Mesenchymal stem cell (in vitro differentiated cells and primary cell): ENCODE measurements around the gene PLEKHG7.

Experiments used
- DNase-seq: peaks from one replicate; pipeline ENCODE4 v3.0.0-alpha.2; 2013
- H2AFZ ChIP-seq: one replicate; pipeline ENCODE4 v1.6.1; 2013; ENCODE audit warnings: low read depth, mild to moderate bottlenecking, control low read depth, inconsistent platforms, low read length, moderate library complexity
- H2AK5ac ChIP-seq: 2 replicates; pipeline ENCODE4 v1.6.1; 2013; ENCODE audit warnings: low read length, moderate library complexity, mild to moderate bottlenecking, inconsistent platforms; ENCODE audit not compliant: severe bottlenecking
- H2BK120ac ChIP-seq: one replicate; pipeline ENCODE4 v1.6.1; 2013; ENCODE audit warnings: low read depth, mild to moderate bottlenecking, inconsistent platforms, low read length, moderate library complexity
- H2BK12ac ChIP-seq, 2 experiments: one replicate each; pipeline ENCODE4 v1.6.1; 2013; ENCODE audit warnings: inconsistent platforms in 2 of 2, low read length in 2 of 2, mild to moderate bottlenecking in 2 of 2, moderate library complexity in 2 of 2, control low read depth in 1 of 2
- H2BK15ac ChIP-seq: one replicate; pipeline ENCODE4 v1.6.1; 2013; ENCODE audit warnings: mild to moderate bottlenecking, low read depth, inconsistent platforms; ENCODE audit not compliant: poor library complexity, severe bottlenecking
- H2BK5ac ChIP-seq: 2 replicates; pipeline ENCODE4 v1.6.1; 2013; ENCODE audit warnings: low read depth, mild to moderate bottlenecking, low read length, control low read depth, inconsistent platforms; ENCODE audit not compliant: poor library complexity, severe bottlenecking
- H3K14ac ChIP-seq, 2 experiments: one replicate each; pipeline ENCODE4 v1.6.1; 2013; ENCODE audit warnings: inconsistent platforms in 2 of 2, low read length in 2 of 2, control low read depth in 1 of 2, mild to moderate bottlenecking in 1 of 2, moderate library complexity in 1 of 2
- H3K18ac ChIP-seq, 2 experiments: one replicate each; pipeline ENCODE4 v1.6.1; 2013; ENCODE audit warnings: inconsistent platforms in 2 of 2, low read length in 2 of 2, control low read depth in 1 of 2, low read depth in 1 of 2, mild to moderate bottlenecking in 1 of 2
- H3K23ac ChIP-seq, 2 experiments: one replicate each; pipeline ENCODE4 v1.6.1; 2013; ENCODE audit warnings: inconsistent platforms in 2 of 2, low read length in 2 of 2, mild to moderate bottlenecking in 2 of 2, moderate library complexity in 2 of 2, control low read depth in 1 of 2
- H3K27ac ChIP-seq: 2 replicates; pipeline ENCODE4 v1.5.1; 2013; ENCODE audit warnings: mild to moderate bottlenecking, moderate library complexity, low read length, control low read depth, inconsistent platforms; ENCODE audit not compliant: poor library complexity, severe bottlenecking
- H3K27me3 ChIP-seq, 2 experiments: 2 replicates each; pipeline versions ENCODE4 v1.6.1 to v1.7.0; 2013; ENCODE audit warnings: low read length in 2 of 2, mild to moderate bottlenecking in 2 of 2, moderate library complexity in 2 of 2, control low read depth in 1 of 2, inconsistent platforms in 1 of 2; ENCODE audit not compliant: control insufficient read depth in 1 of 2, insufficient read depth in 1 of 2
- H3K36me3 ChIP-seq, 2 experiments: 2 replicates each; pipeline versions ENCODE4 v1.6.1 to v1.7.0; 2013; ENCODE audit warnings: low read length in 2 of 2, control low read depth in 1 of 2, inconsistent platforms in 1 of 2, low read depth in 1 of 2, mild to moderate bottlenecking in 1 of 2; ENCODE audit not compliant: insufficient read depth in 2 of 2, control insufficient read depth in 1 of 2
- H3K4ac ChIP-seq, 2 experiments: one replicate each; pipeline ENCODE4 v1.6.1; 2013; ENCODE audit warnings: inconsistent platforms in 2 of 2, low read length in 2 of 2, mild to moderate bottlenecking in 2 of 2, moderate library complexity in 2 of 2, control low read depth in 1 of 2, low read depth in 1 of 2
- H3K4me1 ChIP-seq: 2 replicates; pipeline ENCODE4 v1.6.1; 2013; ENCODE audit warnings: low read depth, low read length, control low read depth; ENCODE audit not compliant: control insufficient read depth, insufficient read depth
- H3K4me2 ChIP-seq: 2 replicates; pipeline ENCODE4 v1.6.1; 2013; ENCODE audit warnings: low read length, mild to moderate bottlenecking, inconsistent platforms; ENCODE audit not compliant: poor library complexity, severe bottlenecking
- H3K4me3 ChIP-seq, 2 experiments: 2 replicates each; pipeline versions ENCODE4 v1.5.1 to v1.7.0; 2013; ENCODE audit warnings: low read length in 2 of 2, mild to moderate bottlenecking in 2 of 2, control low read depth in 1 of 2, low read depth in 1 of 2; ENCODE audit not compliant: insufficient read depth in 1 of 2
- H3K79me1 ChIP-seq: replicated peaks from 2 replicates; pipeline ENCODE4 v1.6.1; 2013; ENCODE audit warnings: mild to moderate bottlenecking, control low read depth, low read length, inconsistent platforms; ENCODE audit not compliant: poor library complexity, severe bottlenecking
- H3K9ac ChIP-seq: 2 replicates; pipeline ENCODE4 v1.7.0; 2013; ENCODE audit warnings: mild to moderate bottlenecking, low read length, moderate library complexity
- H3K9me3 ChIP-seq: 2 replicates; pipeline ENCODE4 v1.7.0; 2013; ENCODE audit warnings: mild to moderate bottlenecking, low read length; ENCODE audit not compliant: control insufficient read depth
- H4K8ac ChIP-seq: one replicate; pipeline ENCODE4 v1.6.1; 2013; ENCODE audit warnings: inconsistent platforms, mild to moderate bottlenecking, low read length, moderate library complexity
- H4K91ac ChIP-seq: one replicate; pipeline ENCODE4 v1.6.1; 2013; ENCODE audit warnings: mild to moderate bottlenecking, low read length, inconsistent platforms
- whole genome bisulfite sequencing: methylation state at CpG from one replicate; pipeline ENCODE4 v1.1.7; 2013; ENCODE audit warnings: mixed read lengths; 5-methylcytosine and 5-hydroxymethylcytosine counted together

Gene PLEKHG7

DNA sequence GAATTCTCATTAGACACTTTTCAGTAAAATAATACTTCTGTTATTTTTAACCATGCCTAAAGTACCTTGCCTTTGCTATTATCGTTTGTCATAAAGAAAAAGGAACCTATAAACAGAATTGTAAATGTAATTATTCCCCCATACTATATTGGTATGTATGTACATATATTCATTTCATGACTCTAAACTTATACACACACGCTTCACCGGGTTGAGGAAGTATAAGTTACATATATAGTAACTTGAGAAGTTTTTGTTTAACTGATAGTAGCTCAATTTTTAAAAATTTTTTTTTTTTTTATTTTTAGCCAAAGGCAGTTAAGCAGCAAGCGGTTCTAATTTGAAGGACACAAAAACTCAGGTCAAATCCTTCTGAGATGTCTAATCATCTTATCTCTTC is 107.6 kb downstream of the PLEKHG7 start:
- H3K18ac ChIP-seq = no peak overlapping the region
- H3K4me3 ChIP-seq = no peak overlapping the region
- no peak for DNase-seq
- no peak overlapping the region for H2BK15ac ChIP-seq
- no peaks in the 10 kb centered on the region for H3K27me3 ChIP-seq
- no peak overlapping the region for H3K27ac ChIP-seq
- peaks cover 10% of the 10 kb centered on the region for H3K9me3 ChIP-seq
- no peak overlapping the region for H3K9ac ChIP-seq
- no peak overlapping the region for H2BK5ac ChIP-seq
- H3K23ac ChIP-seq = no peak overlapping the region
- H2AFZ ChIP-seq = no peak overlapping the region
- H3K14ac ChIP-seq = no peak overlapping the region
- H2AK5ac ChIP-seq = no peak overlapping the region
- H2BK120ac ChIP-seq = no peak overlapping the region
- no peaks in the 10 kb centered on the region for H3K79me1 ChIP-seq
- no peak overlapping the region for H3K4me2 ChIP-seq
- peaks cover 3 to 95% of the 10 kb centered on the region in 2 experiments for H3K36me3 ChIP-seq
- no peak overlapping the region for H2BK12ac ChIP-seq
- H4K8ac ChIP-seq = no peak overlapping the region
- WGBS = no CpG with 5 or more reads among the region's 4 CpGs
- H4K91ac ChIP-seq = no peak overlapping the region
- no peak overlapping the region for H3K4ac ChIP-seq
- H3K4me1 ChIP-seq = no peaks in the 10 kb centered on the region

GRCh38 chr12:92814584-92814983 is 111.8 kb downstream of the PLEKHG7 start:
- no peak overlapping the region for H2BK15ac ChIP-seq
- no peak overlapping the region for H3K9ac ChIP-seq
- no peak overlapping the region for H4K8ac ChIP-seq
- H2BK12ac ChIP-seq = no peak overlapping the region
- H3K79me1 ChIP-seq = no peaks in the 10 kb centered on the region
- no peak overlapping the region for H3K14ac ChIP-seq
- no peak overlapping the region for H2BK5ac ChIP-seq
- no peak overlapping the region for H2BK120ac ChIP-seq
- H3K4ac ChIP-seq = no peak overlapping the region
- H3K4me1 ChIP-seq = no peaks in the 10 kb centered on the region
- no peak overlapping the region for H3K4me2 ChIP-seq
- H3K23ac ChIP-seq = no peak overlapping the region
- 100% methylated on average over 1 of the region's 2 CpGs for WGBS
- H4K91ac ChIP-seq = no peak overlapping the region
- no peak overlapping the region for H2AFZ ChIP-seq
- no peak overlapping the region for H2AK5ac ChIP-seq
- H3K27me3 ChIP-seq = no peaks in the 10 kb centered on the region
- H3K18ac ChIP-seq = no peak overlapping the region
- peaks cover 0 to 94% of the 10 kb centered on the region in 2 experiments for H3K36me3 ChIP-seq
- DNase-seq = no peak
- no peaks in the 10 kb centered on the region for H3K9me3 ChIP-seq
- no peak overlapping the region for H3K4me3 ChIP-seq
- no peak overlapping the region for H3K27ac ChIP-seq

- H3K79me1 ChIP-seq = peaks cover 10% of the 10 kb centered on the region
- H3K9me3 ChIP-seq = no peaks in the 10 kb centered on the region
- no peak for DNase-seq
- no peak overlapping the region for H2AFZ ChIP-seq
- no peak overlapping the region for H2AK5ac ChIP-seq
- H3K23ac ChIP-seq = no peak overlapping the region
- no peak overlapping the region for H3K4me2 ChIP-seq
- no peak overlapping the region for H3K9ac ChIP-seq
- H4K8ac ChIP-seq = no peak overlapping the region
- no peak overlapping the region for H2BK5ac ChIP-seq
- H3K18ac ChIP-seq = no peak overlapping the region
- no peak overlapping the region for H2BK12ac ChIP-seq
- H3K4me3 ChIP-seq = no peak overlapping the region
- WGBS = 97% methylated on average over 3 of the region's 3 CpGs
- no peaks in the 10 kb centered on the region for H3K4me1 ChIP-seq
- no peak overlapping the region for H3K4ac ChIP-seq
- H3K36me3 ChIP-seq = peaks cover 4 to 91% of the 10 kb centered on the region in 2 experiments
- H4K91ac ChIP-seq = no peak overlapping the region
- H3K27me3 ChIP-seq = no peaks in the 10 kb centered on the region
- no peak overlapping the region for H2BK120ac ChIP-seq
- H2BK15ac ChIP-seq = no peak overlapping the region
- no peak overlapping the region for H3K14ac ChIP-seq
- no peak overlapping the region for H3K27ac ChIP-seq
Measured at GRCh38 chr12:92821142-92821541, 118.4 kb downstream of the PLEKHG7 start.
